Measurements from ENCODE around the gene PLPPR5.

GRCh38 chr1:99004254-99004860 lies 304 bp downstream of the PLPPR5 start:
- TF ChIP-seq CTCF (IDR thresholded peaks at IDR 0.05 in 4 of 5, conservative IDR thresholded peaks at IDR 0.05 in 1 of 5) (no peak), POLR2A (IDR thresholded peaks at IDR 0.05) (no peak)
